HepG2 (cell line): ENCODE data around the gene TXNIP. TPM values are rescaled to one million over a fixed set of nuclear protein-coding genes. Genes with fewer than 3 reads are reported as not detected.

Source experiments
- CENPX ChIP-seq: sonication (generic); formaldehyde crosslinking; IDR thresholded peaks from 2 replicates; pipeline ENCODE4 v1.9.0; 2021; ENCODE audit warnings: mild to moderate bottlenecking, missing genetic modification reagents, moderate library complexity
- CREM ChIP-seq, 2 experiments: sonication (generic) in 1 of 2; formaldehyde crosslinking in 1 of 2; IDR thresholded peaks; 2 replicates each; pipeline versions ENCODE4 v1.4.0 to v1.6.1; 2016 to 2020; ENCODE audit warnings: antibody characterized with exemption in 1 of 2, mild to moderate bottlenecking in 1 of 2, missing genetic modification reagents in 1 of 2
- GABPA ChIP-seq, 2 experiments: IDR thresholded peaks; 2 replicates each; pipeline ENCODE4 v1.6.1; 2011 to 2016; ENCODE audit warnings: low read depth in 2 of 2, low read length in 1 of 2, missing biosample characterization in 1 of 2, missing genetic modification characterization in 1 of 2
- IRF2 ChIP-seq: IDR thresholded peaks from 2 replicates; pipeline ENCODE4 v1.6.1; 2018; ENCODE audit warnings: missing genetic modification reagents, missing compliant biosample characterization
- MAFF ChIP-seq: IDR thresholded peaks from 2 replicates; pipeline ENCODE4 v1.6.1; 2011; ENCODE audit warnings: low read depth, low read length, improper control_type of control experiment
- MBD4 ChIP-seq: IDR thresholded peaks from 2 replicates; pipeline ENCODE4 v1.6.1; 2012; ENCODE audit warnings: low read length, inconsistent platforms, borderline replicate concordance
- NFKBIZ ChIP-seq: IDR thresholded peaks from 2 replicates; pipeline ENCODE4 v1.6.1; 2018; ENCODE audit warnings: missing genetic modification reagents, missing compliant biosample characterization
- POLR2A ChIP-seq, 2 experiments: IDR thresholded peaks; 2 replicates each; pipeline ENCODE4 v1.6.1; 2011; ENCODE audit warnings: low read depth in 2 of 2, low read length in 2 of 2, mild to moderate bottlenecking in 1 of 2, moderate library complexity in 1 of 2; ENCODE audit not compliant: insufficient read depth in 1 of 2
- SOX13 ChIP-seq, 3 experiments: fragments of 450-650 bp in 1 of 3; sonication (generic) in 1 of 3; formaldehyde crosslinking in 1 of 3; IDR thresholded peaks in 2 of 3; conservative IDR thresholded peaks in 1 of 3; 2 replicates each; pipeline versions ENCODE4 v1.5.0 to v1.6.1; 2016 to 2020; ENCODE audit warnings: antibody characterized with exemption in 1 of 3, mild to moderate bottlenecking in 1 of 3, missing compliant biosample characterization in 1 of 3, missing genetic modification reagents in 1 of 3, moderate library complexity in 1 of 3
- STAT5B ChIP-seq: sonication (generic); formaldehyde crosslinking; IDR thresholded peaks from 2 replicates; pipeline ENCODE4 v1.4.0; 2020; ENCODE audit warnings: missing genetic modification reagents
- TCF7 ChIP-seq: sonication (generic); IDR thresholded peaks from 2 replicates; pipeline ENCODE4 v1.6.1; 2016; ENCODE audit warnings: antibody characterized with exemption, low read depth
- TOPORS ChIP-seq: sonication (generic); formaldehyde crosslinking; IDR thresholded peaks from 2 replicates; pipeline ENCODE4 v1.8.0; 2023; ENCODE audit warnings: mild to moderate bottlenecking, missing genetic modification reagents
- ZBTB38 ChIP-seq: sonication (generic); formaldehyde crosslinking; IDR thresholded peaks from 2 replicates; pipeline ENCODE4 v1.5.1; 2020; ENCODE audit warnings: mild to moderate bottlenecking, missing genetic modification reagents
- ZMYM3 ChIP-seq: sonication (generic); formaldehyde crosslinking; IDR thresholded peaks from 2 replicates; pipeline ENCODE4 v1.5.1; 2020; ENCODE audit warnings: mild to moderate bottlenecking, missing genetic modification reagents
- ZNF136 ChIP-seq: sonication (generic); formaldehyde crosslinking; IDR thresholded peaks from 2 replicates; pipeline ENCODE4 v1.8.1; 2022; ENCODE audit warnings: low read depth, mild to moderate bottlenecking, moderate library complexity, missing genetic modification reagents
- ZNF274 ChIP-seq: sonication (generic); formaldehyde crosslinking; IDR thresholded peaks from 2 replicates; pipeline ENCODE4 v1.5.1; 2020; ENCODE audit warnings: mild to moderate bottlenecking, missing genetic modification reagents
- ZNF570 ChIP-seq: sonication (generic); formaldehyde crosslinking; IDR thresholded peaks from 2 replicates; pipeline ENCODE4 v1.4.0; 2020; ENCODE audit warnings: mild to moderate bottlenecking, missing genetic modification reagents, borderline replicate concordance
- ZNF674 ChIP-seq: sonication (generic); formaldehyde crosslinking; IDR thresholded peaks from 2 replicates; pipeline ENCODE4 v1.5.0; 2020; ENCODE audit warnings: low read depth, mild to moderate bottlenecking, missing genetic modification reagents
- ZNF720 ChIP-seq: sonication (generic); formaldehyde crosslinking; IDR thresholded peaks from 2 replicates; pipeline ENCODE4 v1.4.0; 2020; ENCODE audit warnings: missing genetic modification reagents
- ZSCAN29 ChIP-seq: sonication (generic); formaldehyde crosslinking; conservative IDR thresholded peaks from 2 replicates; pipeline ENCODE4 v1.4.0; 2020; ENCODE audit warnings: mild to moderate bottlenecking, missing genetic modification reagents
- polyA plus RNA-seq, 8 experiments: library from polyadenylated mRNA; depleted of rRNA in 3 of 8; stranded (reverse) in 7 of 8; unstranded in 1 of 8; fragments of >200 nt; fragmentation: Illumina TruSeq in 4 of 8; extraction: Trizol in 4 of 8; gene quantifications; 2 replicates each; pipeline versions ENCODE4 v1.2.1 to v1.2.3, GENCODE V29; 2011 to 2016; ENCODE audit warnings: low read depth in 4 of 8, missing spikeins in 1 of 8, mixed read lengths in 1 of 8; ENCODE audit not compliant: insufficient read depth in 1 of 8
- total RNA-seq, 5 experiments: library from RNA; depleted of rRNA; stranded (reverse); fragments of >200 nt; fragmentation: Illumina TruSeq; extraction: Trizol; gene quantifications; 2 replicates each; pipeline ENCODE4 v1.2.3, GENCODE V29; 2016; ENCODE audit warnings: low read depth in 1 of 5
- TF ChIP-seq, protein P1 (sequence below): sonication (generic); formaldehyde crosslinking; IDR thresholded peaks from 2 replicates; pipeline ENCODE4 v1.4.0; 2020; ENCODE audit warnings: mild to moderate bottlenecking, low read depth, missing genetic modification reagents
- TF ChIP-seq, protein P2 (sequence below): IDR thresholded peaks from 2 replicates; pipeline ENCODE4 v1.6.1; 2016; ENCODE audit warnings: mild to moderate bottlenecking, missing biosample characterization, missing genetic modification reagents
- TF ChIP-seq, protein P3 (sequence below): sonication (generic); formaldehyde crosslinking; IDR thresholded peaks from 2 replicates; pipeline ENCODE4 v1.4.0; 2020; ENCODE audit warnings: missing genetic modification reagents
- TF ChIP-seq, protein P4 (sequence below): sonication (generic); formaldehyde crosslinking; conservative IDR thresholded peaks from 2 replicates; pipeline ENCODE4 v1.8.1; 2023; ENCODE audit warnings: missing genetic modification reagents
- TF ChIP-seq, protein P5 (sequence below): IDR thresholded peaks from 2 replicates; pipeline ENCODE4 v1.6.1; 2012; ENCODE audit warnings: inconsistent platforms

TXNIP gene
- total and polyA plus RNA-seq, 2 of the 13 experiments (the other 11 are each of a cell fraction or from before 2014, with no cell fraction given): 24.4 to 237 TPM

DNA sequence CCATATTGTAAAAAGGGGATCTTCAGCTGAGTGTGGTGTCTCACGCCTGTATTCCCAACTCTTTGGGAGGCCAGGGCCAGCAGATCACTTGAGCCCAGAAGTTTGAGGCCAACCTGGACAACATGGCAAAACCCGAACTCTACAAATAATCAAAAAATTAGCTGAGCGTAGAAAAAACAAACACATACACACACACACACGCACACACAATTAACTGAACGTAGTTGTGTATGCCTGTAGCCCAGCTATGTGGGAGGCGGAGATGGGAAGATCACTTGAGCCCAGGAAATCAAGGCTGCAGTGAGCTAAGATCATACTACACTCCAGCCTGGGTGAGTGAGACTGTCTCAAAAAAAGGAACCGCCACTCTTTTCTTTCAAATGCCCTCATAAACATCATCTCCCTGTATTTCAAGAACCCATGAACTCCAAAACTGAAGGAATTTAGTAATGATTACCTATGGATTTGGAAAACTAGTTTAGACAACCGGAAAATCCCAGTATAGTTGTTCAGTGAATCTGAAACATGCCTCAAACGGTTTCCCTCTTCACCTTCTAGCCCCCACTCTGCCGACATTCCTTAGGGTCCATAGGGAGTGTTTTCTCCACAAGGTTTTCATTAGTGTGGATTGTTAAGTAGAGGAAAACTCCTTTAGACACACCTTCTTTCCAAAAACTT is 4.5 kb downstream of the TXNIP start (continued):
- TF ChIP-seq, protein P1, sequence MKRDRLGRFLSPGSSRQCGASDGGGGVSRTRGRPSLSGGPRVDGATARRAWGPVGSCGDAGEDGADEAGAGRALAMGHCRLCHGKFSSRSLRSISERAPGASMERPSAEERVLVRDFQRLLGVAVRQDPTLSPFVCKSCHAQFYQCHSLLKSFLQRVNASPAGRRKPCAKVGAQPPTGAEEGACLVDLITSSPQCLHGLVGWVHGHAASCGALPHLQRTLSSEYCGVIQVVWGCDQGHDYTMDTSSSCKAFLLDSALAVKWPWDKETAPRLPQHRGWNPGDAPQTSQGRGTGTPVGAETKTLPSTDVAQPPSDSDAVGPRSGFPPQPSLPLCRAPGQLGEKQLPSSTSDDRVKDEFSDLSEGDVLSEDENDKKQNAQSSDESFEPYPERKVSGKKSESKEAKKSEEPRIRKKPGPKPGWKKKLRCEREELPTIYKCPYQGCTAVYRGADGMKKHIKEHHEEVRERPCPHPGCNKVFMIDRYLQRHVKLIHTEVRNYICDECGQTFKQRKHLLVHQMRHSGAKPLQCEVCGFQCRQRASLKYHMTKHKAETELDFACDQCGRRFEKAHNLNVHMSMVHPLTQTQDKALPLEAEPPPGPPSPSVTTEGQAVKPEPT: no peak
- TF ChIP-seq TCF7: no peak
- TF ChIP-seq CENPX (CRISPR knock-in tag): no peak
- TF ChIP-seq, protein P2, sequence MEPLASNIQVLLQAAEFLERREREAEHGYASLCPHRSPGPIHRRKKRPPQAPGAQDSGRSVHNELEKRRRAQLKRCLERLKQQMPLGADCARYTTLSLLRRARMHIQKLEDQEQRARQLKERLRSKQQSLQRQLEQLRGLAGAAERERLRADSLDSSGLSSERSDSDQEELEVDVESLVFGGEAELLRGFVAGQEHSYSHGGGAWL (CRISPR knock-in tag): no peak
- TF ChIP-seq, protein P3, sequence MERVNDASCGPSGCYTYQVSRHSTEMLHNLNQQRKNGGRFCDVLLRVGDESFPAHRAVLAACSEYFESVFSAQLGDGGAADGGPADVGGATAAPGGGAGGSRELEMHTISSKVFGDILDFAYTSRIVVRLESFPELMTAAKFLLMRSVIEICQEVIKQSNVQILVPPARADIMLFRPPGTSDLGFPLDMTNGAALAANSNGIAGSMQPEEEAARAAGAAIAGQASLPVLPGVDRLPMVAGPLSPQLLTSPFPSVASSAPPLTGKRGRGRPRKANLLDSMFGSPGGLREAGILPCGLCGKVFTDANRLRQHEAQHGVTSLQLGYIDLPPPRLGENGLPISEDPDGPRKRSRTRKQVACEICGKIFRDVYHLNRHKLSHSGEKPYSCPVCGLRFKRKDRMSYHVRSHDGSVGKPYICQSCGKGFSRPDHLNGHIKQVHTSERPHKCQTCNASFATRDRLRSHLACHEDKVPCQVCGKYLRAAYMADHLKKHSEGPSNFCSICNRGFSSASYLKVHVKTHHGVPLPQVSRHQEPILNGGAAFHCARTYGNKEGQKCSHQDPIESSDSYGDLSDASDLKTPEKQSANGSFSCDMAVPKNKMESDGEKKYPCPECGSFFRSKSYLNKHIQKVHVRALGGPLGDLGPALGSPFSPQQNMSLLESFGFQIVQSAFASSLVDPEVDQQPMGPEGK (CRISPR knock-in tag): no peak
- TF ChIP-seq STAT5B: no peak
- TF ChIP-seq GABPA (IDR thresholded peaks at IDR 0.05; ENCODE audit: low read depth, low read length): no peak
- 0 out of 2 replicates have a peak, but pooled peaks have one; percentile 9 for TF ChIP-seq GABPA (CRISPR knock-in tag; IDR thresholded peaks at IDR 0.05; ENCODE audit: low read depth)
- no peak for TF ChIP-seq ZNF136 (CRISPR knock-in tag)
- peak; percentile 32 to 69; a peak in 2 of 4 replicates for TF ChIP-seq POLR2A (IDR thresholded peaks at IDR 0.05; ENCODE audit: insufficient read depth in 1 of 2, low read depth in 2 of 2, low read length in 2 of 2)
- no peak for TF ChIP-seq TOPORS
- TF ChIP-seq, protein P4, sequence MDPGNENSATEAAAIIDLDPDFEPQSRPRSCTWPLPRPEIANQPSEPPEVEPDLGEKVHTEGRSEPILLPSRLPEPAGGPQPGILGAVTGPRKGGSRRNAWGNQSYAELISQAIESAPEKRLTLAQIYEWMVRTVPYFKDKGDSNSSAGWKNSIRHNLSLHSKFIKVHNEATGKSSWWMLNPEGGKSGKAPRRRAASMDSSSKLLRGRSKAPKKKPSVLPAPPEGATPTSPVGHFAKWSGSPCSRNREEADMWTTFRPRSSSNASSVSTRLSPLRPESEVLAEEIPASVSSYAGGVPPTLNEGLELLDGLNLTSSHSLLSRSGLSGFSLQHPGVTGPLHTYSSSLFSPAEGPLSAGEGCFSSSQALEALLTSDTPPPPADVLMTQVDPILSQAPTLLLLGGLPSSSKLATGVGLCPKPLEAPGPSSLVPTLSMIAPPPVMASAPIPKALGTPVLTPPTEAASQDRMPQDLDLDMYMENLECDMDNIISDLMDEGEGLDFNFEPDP (CRISPR knock-in tag): 0 out of 2 replicates have a peak, but pooled peaks have one; percentile 71
- no peak for TF ChIP-seq ZNF570
- no peak for TF ChIP-seq CREM (IDR thresholded peaks at IDR 0.05)
- TF ChIP-seq CREM (CRISPR knock-in tag; IDR thresholded peaks at IDR 0.05): no peak
- TF ChIP-seq, protein P5, sequence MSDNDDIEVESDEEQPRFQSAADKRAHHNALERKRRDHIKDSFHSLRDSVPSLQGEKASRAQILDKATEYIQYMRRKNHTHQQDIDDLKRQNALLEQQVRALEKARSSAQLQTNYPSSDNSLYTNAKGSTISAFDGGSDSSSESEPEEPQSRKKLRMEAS: no peak
- TF ChIP-seq NFKBIZ (CRISPR knock-in tag): no peak
- no peak for TF ChIP-seq IRF2 (CRISPR knock-in tag)
- TF ChIP-seq ZSCAN29 (CRISPR knock-in tag): no peak
- peak; percentile 58; the same call in 1 of the 2 replicates for TF ChIP-seq MBD4
- no peak for TF ChIP-seq ZMYM3
- no peak for TF ChIP-seq ZNF274
- no peak for TF ChIP-seq ZNF720 (CRISPR knock-in tag)
- TF ChIP-seq SOX13 (IDR thresholded peaks at IDR 0.05): peak; percentile 40; the same call in 1 of the 2 replicates
- peak in 1 of 2 experiments; percentile 18; a peak in 1 of 4 replicates for TF ChIP-seq SOX13 (CRISPR knock-in tag; conservative IDR thresholded peaks at IDR 0.05 in 1 of 2, IDR thresholded peaks at IDR 0.05 in 1 of 2)
- 0 out of 2 replicates have a peak, but pooled peaks have one; percentile 13 for TF ChIP-seq MAFF
- TF ChIP-seq ZNF674 (CRISPR knock-in tag): no peak
- peak; percentile 88 for TF ChIP-seq ZBTB38 (CRISPR knock-in tag)
